CMK (cell line): Measurements from ENCODE around the gene KCNIP4.

Source experiments
- DNase-seq: peaks from one replicate; pipeline ENCODE4 v3.0.0-alpha.2; 2010; ENCODE audit warnings: low read depth

KCNIP4 gene

GRCh38 chr4:21191317-21191716 lies 757.3 kb downstream of the KCNIP4 start:
- DNase-seq: no peak

- DNase-seq: no peak
These were observed 763.8 kb downstream of the KCNIP4 start for GRCh38 chr4:21184788-21185187.

GRCh38 chr4:21181716-21182115 lies 766.9 kb downstream of the KCNIP4 start:
- DNase-seq: no peak

GRCh38 chr4:21177871-21178270 lies 770.7 kb downstream of the KCNIP4 start:
- DNase-seq: no peak

- DNase-seq: no peak
These were observed 771.5 kb downstream of the KCNIP4 start for GRCh38 chr4:21177092-21177491.

GRCh38 chr4:21167711-21168110 lies 780.9 kb downstream of the KCNIP4 start:
- no peak for DNase-seq

- DNase-seq: no peak
These were observed 793.2 kb downstream of the KCNIP4 start for GRCh38 chr4:21155367-21155766.

- no peak for DNase-seq
These were observed 809.2 kb downstream of the KCNIP4 start for GRCh38 chr4:21139327-21139726.

- no peak for DNase-seq
These were observed 812.4 kb downstream of the KCNIP4 start for GRCh38 chr4:21136051-21136630.

GRCh38 chr4:21134994-21135393 lies 813.6 kb downstream of the KCNIP4 start:
- DNase-seq: no peak

GRCh38 chr4:21130606-21131005 lies 818.0 kb downstream of the KCNIP4 start:
- DNase-seq: no peak

GRCh38 chr4:21126014-21126512 lies 822.5 kb downstream of the KCNIP4 start:
- no peak for DNase-seq

- no peak for DNase-seq
These were observed 830.3 kb downstream of the KCNIP4 start for GRCh38 chr4:21118301-21118700.

GRCh38 chr4:21117541-21118180 lies 830.9 kb downstream of the KCNIP4 start:
- DNase-seq: no peak

- no peak for DNase-seq
These were observed 834.9 kb downstream of the KCNIP4 start for GRCh38 chr4:21113496-21114223.

- no peak for DNase-seq
These were observed 845.9 kb downstream of the KCNIP4 start for GRCh38 chr4:21102667-21103066.

GRCh38 chr4:21097865-21098264 lies 850.7 kb downstream of the KCNIP4 start:
- DNase-seq: no peak

- no peak for DNase-seq
These were observed 851.5 kb downstream of the KCNIP4 start for GRCh38 chr4:21097026-21097425.

- no peak for DNase-seq
These were observed 856.0 kb downstream of the KCNIP4 start for GRCh38 chr4:21092531-21092930.

GRCh38 chr4:21090094-21090666 lies 858.4 kb downstream of the KCNIP4 start:
- no peak for DNase-seq

- DNase-seq: no peak
These were observed 865.2 kb downstream of the KCNIP4 start for GRCh38 chr4:21083413-21083812.

GRCh38 chr4:21077967-21078366 lies 870.6 kb downstream of the KCNIP4 start:
- DNase-seq: no peak

GRCh38 chr4:21067351-21067750 lies 881.2 kb downstream of the KCNIP4 start:
- no peak for DNase-seq
